Fibroblast of lung (primary cell): ENCODE data around the gene SDCCAG8.

ENCODE experiments used
- CTCF ChIP-seq, 2 donors: IDR thresholded peaks in 1 of 2; conservative IDR thresholded peaks in 1 of 2; 1 replicate in 1 of 2; 2 replicates in 1 of 2; pipeline ENCODE4 v1.5.1; 2011 to 2012; ENCODE audit warnings: low read length in 2 of 2, control low read depth in 1 of 2, inconsistent platforms in 1 of 2, low read depth in 1 of 2, mild to moderate bottlenecking in 1 of 2
- EZH2 ChIP-seq: IDR thresholded peaks from 2 replicates; pipeline ENCODE4 v1.5.1; 2012; ENCODE audit warnings: low read length, control low read depth, mild to moderate bottlenecking; ENCODE audit errors: missing control alignments

GRCh38 chr1:243315893-243316292, 60.1 kb downstream of the SDCCAG8 start:
- TF ChIP-seq CTCF (conservative IDR thresholded peaks at IDR 0.05 in 1 of 2, IDR thresholded peaks at IDR 0.05 in 1 of 2; ENCODE audit: low read depth in 1 of 2, low read length in 2 of 2), result no peak
- no peak for TF ChIP-seq EZH2
